OCI-LY7 (cell line): ENCODE results near the gene CCNC.

Experiments used
- CTCF ChIP-seq: fragments of 200-600 bp; sonication (generic); conservative IDR thresholded peaks from 2 replicates; pipeline ENCODE4 v1.5.1; 2014; ENCODE audit warnings: mild to moderate bottlenecking, antibody characterized with exemption, low read length, moderate library complexity, mixed read lengths
- EZH2phosphoT487 ChIP-seq: fragments of 200-600 bp; sonication (generic); IDR thresholded peaks from 2 replicates; pipeline ENCODE4 v1.6.1; 2018; ENCODE audit warnings: low read depth, borderline replicate concordance, mild to moderate bottlenecking, mixed run types, antibody characterized with exemption, low read length, moderate library complexity, mixed read lengths

DNA sequence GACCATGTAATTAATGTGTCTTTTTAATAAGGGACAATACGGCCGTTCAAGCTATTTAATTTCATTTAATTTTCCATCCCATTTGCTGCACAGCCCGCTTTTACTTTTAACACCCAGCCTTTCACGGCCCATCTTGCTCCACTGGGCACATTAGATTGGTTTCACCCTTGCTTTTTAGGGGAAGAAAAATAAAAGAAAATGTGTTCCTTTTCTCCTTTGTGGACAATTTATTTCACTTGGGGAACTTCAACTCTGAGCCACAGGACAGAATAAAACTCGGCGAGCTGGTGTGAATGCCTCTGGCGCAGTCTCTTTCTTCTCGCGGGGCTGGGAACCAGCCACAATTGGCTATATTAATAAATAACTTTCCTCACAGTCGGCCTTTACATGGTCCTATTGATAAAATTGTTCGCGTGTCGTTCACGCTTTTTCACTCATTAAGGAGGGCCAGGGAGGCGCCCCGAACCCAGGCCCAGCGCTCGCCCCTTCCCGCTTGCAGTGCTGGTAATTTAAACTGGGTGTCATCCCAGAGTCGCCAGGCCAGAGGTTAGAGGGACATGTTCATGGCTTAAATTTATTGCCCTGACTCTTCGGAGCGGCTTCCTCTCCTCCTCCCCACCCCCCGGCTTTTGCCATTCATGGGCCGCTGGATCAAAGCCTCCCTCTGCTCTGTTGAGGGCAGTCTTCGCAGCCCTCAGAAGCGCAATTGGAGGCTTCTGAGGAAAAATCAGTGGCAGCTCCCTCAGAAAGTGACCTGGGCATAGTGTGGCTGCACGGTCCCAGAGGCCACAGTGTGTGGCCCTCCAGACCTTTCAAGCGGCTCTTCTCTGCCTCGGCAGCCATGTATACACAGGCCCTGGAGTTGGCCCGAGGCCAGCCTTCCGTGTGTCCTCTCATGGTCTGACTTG, 36.0 kb upstream of the CCNC start:
- TF ChIP-seq CTCF (no peak), EZH2phosphoT487 (no peak)
